ENCODE measurements around the gene AKAP12. TPM values are rescaled to one million over a fixed set of nuclear protein-coding genes. Genes with fewer than 3 reads are reported as not detected.

AKAP12 gene
- polyA plus RNA-seq, 1 donor from 2014 or later, result 21.5 TPM

- Histone ChIP-seq H3K79me2 (replicated peaks; ENCODE audit: insufficient read depth, low read length) (no peaks in the 10 kb centered on the region), H3K27ac (ENCODE audit: low read length) (no peak overlapping the region), H3K36me3 (ENCODE audit: insufficient read depth, low read length) (no peaks in the 10 kb centered on the region), H3K4me2 (ENCODE audit: low read length) (no peak overlapping the region), H3K9me2 (ENCODE audit: insufficient read depth, low read length) (no peaks in the 10 kb centered on the region), H3K9me3 (ENCODE audit: low read length) (no peaks in the 10 kb centered on the region), H3K27me3 (ENCODE audit: insufficient read depth, low read depth, low read length) (no peaks in the 10 kb centered on the region), H2AFZ (ENCODE audit: low read depth, low read length) (no peak overlapping the region), H3F3A (ENCODE audit: insufficient read depth, low read length, poor library complexity, severe bottlenecking) (no peaks in the 10 kb centered on the region), H3K9ac (ENCODE audit: low read length) (no peak overlapping the region), H4K20me1 (ENCODE audit: insufficient read depth) (no peaks in the 10 kb centered on the region), H3K4me3 (ENCODE audit: low read length) (no peak overlapping the region)
- no peak for TF ChIP-seq TAF1 (IDR thresholded peaks at IDR 0.05; ENCODE audit: low read depth)
- no peak for TF ChIP-seq REST (IDR thresholded peaks at IDR 0.05; ENCODE audit: borderline replicate concordance)
- TF ChIP-seq EP300 (conservative IDR thresholded peaks at IDR 0.05; ENCODE audit: poor library complexity, severe bottlenecking), result no peak
- no peak for TF ChIP-seq MXI1 (conservative IDR thresholded peaks at IDR 0.05; ENCODE audit: poor library complexity, severe bottlenecking)
- TF ChIP-seq RAD21 (conservative IDR thresholded peaks at IDR 0.05), result no peak
- no peak for TF ChIP-seq EZH2 (IDR thresholded peaks at IDR 0.05; ENCODE audit: borderline replicate concordance, insufficient read depth, low read length, poor library complexity, severe bottlenecking)
- TF ChIP-seq SMC3 (conservative IDR thresholded peaks at IDR 0.05; ENCODE audit: poor library complexity), result no peak
- TF ChIP-seq POLR2AphosphoS5 (IDR thresholded peaks at IDR 0.05), result no peak
- no peak for TF ChIP-seq CTCF (IDR thresholded peaks at IDR 0.05; ENCODE audit: poor library complexity, severe bottlenecking)
These were observed 70.5 kb downstream of the AKAP12 start for GRCh38 chr6:151310279-151310678.

GRCh38 chr6:151310852-151311767 lies 71.3 kb downstream of the AKAP12 start:
- Histone ChIP-seq H3K27ac (ENCODE audit: low read length) (no peak overlapping the region), H3K27me3 (ENCODE audit: insufficient read depth, low read depth, low read length) (no peaks in the 10 kb centered on the region), H3K36me3 (ENCODE audit: insufficient read depth, low read length) (no peaks in the 10 kb centered on the region), H3K4me3 (ENCODE audit: low read length) (no peak overlapping the region), H3K4me2 (ENCODE audit: low read length) (no peak overlapping the region), H2AFZ (ENCODE audit: low read depth, low read length) (no peak overlapping the region), H3K9me3 (ENCODE audit: low read length) (no peaks in the 10 kb centered on the region), H4K20me1 (ENCODE audit: insufficient read depth) (no peaks in the 10 kb centered on the region), H3K9ac (ENCODE audit: low read length) (no peak overlapping the region), H3K9me2 (ENCODE audit: insufficient read depth, low read length) (no peaks in the 10 kb centered on the region), H3K79me2 (replicated peaks; ENCODE audit: insufficient read depth, low read length) (no peaks in the 10 kb centered on the region), H3F3A (ENCODE audit: insufficient read depth, low read length, poor library complexity, severe bottlenecking) (no peaks in the 10 kb centered on the region)
- TF ChIP-seq EP300 (conservative IDR thresholded peaks at IDR 0.05; ENCODE audit: poor library complexity, severe bottlenecking) (no peak), EZH2 (IDR thresholded peaks at IDR 0.05; ENCODE audit: borderline replicate concordance, insufficient read depth, low read length, poor library complexity, severe bottlenecking) (no peak), REST (IDR thresholded peaks at IDR 0.05; ENCODE audit: borderline replicate concordance) (no peak)

All from neural cell (in vitro differentiated cells).